ENCODE results near the gene APOA1. TPM values are rescaled to one million over a fixed set of nuclear protein-coding genes. Genes with fewer than 3 reads are reported as not detected.

APOA1 gene
- total RNA-seq, 2 experiments from 2014 or later = 0.47 to 0.77 TPM

- H3K36me3 Mint-ChIP-seq (ENCODE audit: low read depth) = no peaks in the 10 kb centered on the region
- TF ChIP-seq, protein P1, sequence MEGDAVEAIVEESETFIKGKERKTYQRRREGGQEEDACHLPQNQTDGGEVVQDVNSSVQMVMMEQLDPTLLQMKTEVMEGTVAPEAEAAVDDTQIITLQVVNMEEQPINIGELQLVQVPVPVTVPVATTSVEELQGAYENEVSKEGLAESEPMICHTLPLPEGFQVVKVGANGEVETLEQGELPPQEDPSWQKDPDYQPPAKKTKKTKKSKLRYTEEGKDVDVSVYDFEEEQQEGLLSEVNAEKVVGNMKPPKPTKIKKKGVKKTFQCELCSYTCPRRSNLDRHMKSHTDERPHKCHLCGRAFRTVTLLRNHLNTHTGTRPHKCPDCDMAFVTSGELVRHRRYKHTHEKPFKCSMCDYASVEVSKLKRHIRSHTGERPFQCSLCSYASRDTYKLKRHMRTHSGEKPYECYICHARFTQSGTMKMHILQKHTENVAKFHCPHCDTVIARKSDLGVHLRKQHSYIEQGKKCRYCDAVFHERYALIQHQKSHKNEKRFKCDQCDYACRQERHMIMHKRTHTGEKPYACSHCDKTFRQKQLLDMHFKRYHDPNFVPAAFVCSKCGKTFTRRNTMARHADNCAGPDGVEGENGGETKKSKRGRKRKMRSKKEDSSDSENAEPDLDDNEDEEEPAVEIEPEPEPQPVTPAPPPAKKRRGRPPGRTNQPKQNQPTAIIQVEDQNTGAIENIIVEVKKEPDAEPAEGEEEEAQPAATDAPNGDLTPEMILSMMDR (IDR thresholded peaks at IDR 0.05) = no peak
- no peaks in the 10 kb centered on the region for H3K4me1 Mint-ChIP-seq (ENCODE audit: low read depth)
- ChIA-PET POLR2A (no interaction called here), CTCF (no interaction called here)
- ATAC-seq (ENCODE audit: poor library complexity) = no peak
- Histone ChIP-seq H3K4me3 (ENCODE audit: low read length) (no peak overlapping the region), H3K27ac (ENCODE audit: low read depth in 1 of 2, low read length in 2 of 2) (no peak overlapping the region), H3K9me3 (ENCODE audit: control insufficient read depth in 1 of 2, insufficient read depth in 1 of 2, low read length in 2 of 2) (no peaks in the 10 kb centered on the region), H3K4me1 (ENCODE audit: insufficient read depth, low read length) (no peaks in the 10 kb centered on the region), H3K27me3 (ENCODE audit: control insufficient read depth in 1 of 2, insufficient read depth in 2 of 2, low read length in 2 of 2) (no peaks in the 10 kb centered on the region), H3K36me3 (ENCODE audit: insufficient read depth, low read length) (no peaks in the 10 kb centered on the region)
- no peak overlapping the region for H3K4me3 Mint-ChIP-seq
- no peak for DNase-seq
- no peaks in the 10 kb centered on the region for H3K9me3 Mint-ChIP-seq
- H3K27ac Mint-ChIP-seq = no peak overlapping the region
- intact Hi-C loops (cut with DNase I, micrococcal nuclease) = no loop called here
- H3K27me3 Mint-ChIP-seq = no peaks in the 10 kb centered on the region
These were observed 8.5 kb downstream of the APOA1 start for GRCh38 chr11:116828632-116829524.

DNA sequence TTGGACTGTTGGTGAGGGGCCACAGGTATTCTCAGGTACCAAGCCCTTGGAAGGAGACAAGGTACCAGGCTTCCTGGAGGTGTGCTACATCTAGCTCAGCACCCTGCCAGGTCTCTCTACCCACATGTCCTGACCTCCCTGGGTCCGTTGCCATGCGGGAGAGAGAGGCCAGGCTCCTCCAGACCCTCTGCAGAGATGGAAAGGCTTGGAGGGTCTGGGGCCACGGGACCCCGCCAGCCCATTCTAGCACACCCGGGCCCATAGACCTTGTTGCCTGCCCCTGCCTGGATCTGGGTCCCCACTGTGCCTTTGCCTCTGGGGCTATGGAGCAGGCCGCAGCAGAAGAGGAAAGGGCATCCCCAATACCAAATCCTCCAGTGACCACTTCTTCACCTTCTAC lies 10.0 kb downstream of the APOA1 start:
- intact Hi-C loops (cut with DNase I, micrococcal nuclease) = no loop called here
- Histone ChIP-seq H3K9me3 (ENCODE audit: control insufficient read depth in 1 of 2, insufficient read depth in 1 of 2, low read length in 2 of 2) (no peaks in the 10 kb centered on the region), H3K4me3 (ENCODE audit: low read length) (no peak overlapping the region), H3K27ac (ENCODE audit: low read depth in 1 of 2, low read length in 2 of 2) (no peak overlapping the region), H3K36me3 (ENCODE audit: insufficient read depth, low read length) (no peaks in the 10 kb centered on the region), H3K27me3 (ENCODE audit: control insufficient read depth in 1 of 2, insufficient read depth in 2 of 2, low read length in 2 of 2) (no peaks in the 10 kb centered on the region), H3K4me1 (ENCODE audit: insufficient read depth, low read length) (no peaks in the 10 kb centered on the region)
- no peak overlapping the region for H3K27ac Mint-ChIP-seq
- H3K27me3 Mint-ChIP-seq = no peaks in the 10 kb centered on the region
- DNase-seq (no peak), ATAC-seq (ENCODE audit: poor library complexity) (no peak)
- ChIA-PET CTCF (no interaction called here), POLR2A (interaction anchor here (1.8 kb wide), 1 partner anchor 8 kb away, joined by 4 read pairs; no protein-coding TSS in a partner anchor)
- TF ChIP-seq, protein P1 (IDR thresholded peaks at IDR 0.05) = no peak
- H3K9me3 Mint-ChIP-seq = no peaks in the 10 kb centered on the region
- H3K4me3 Mint-ChIP-seq = no peak overlapping the region
- no peaks in the 10 kb centered on the region for H3K4me1 Mint-ChIP-seq (ENCODE audit: low read depth)
- no peaks in the 10 kb centered on the region for H3K36me3 Mint-ChIP-seq (ENCODE audit: low read depth)

DNA sequence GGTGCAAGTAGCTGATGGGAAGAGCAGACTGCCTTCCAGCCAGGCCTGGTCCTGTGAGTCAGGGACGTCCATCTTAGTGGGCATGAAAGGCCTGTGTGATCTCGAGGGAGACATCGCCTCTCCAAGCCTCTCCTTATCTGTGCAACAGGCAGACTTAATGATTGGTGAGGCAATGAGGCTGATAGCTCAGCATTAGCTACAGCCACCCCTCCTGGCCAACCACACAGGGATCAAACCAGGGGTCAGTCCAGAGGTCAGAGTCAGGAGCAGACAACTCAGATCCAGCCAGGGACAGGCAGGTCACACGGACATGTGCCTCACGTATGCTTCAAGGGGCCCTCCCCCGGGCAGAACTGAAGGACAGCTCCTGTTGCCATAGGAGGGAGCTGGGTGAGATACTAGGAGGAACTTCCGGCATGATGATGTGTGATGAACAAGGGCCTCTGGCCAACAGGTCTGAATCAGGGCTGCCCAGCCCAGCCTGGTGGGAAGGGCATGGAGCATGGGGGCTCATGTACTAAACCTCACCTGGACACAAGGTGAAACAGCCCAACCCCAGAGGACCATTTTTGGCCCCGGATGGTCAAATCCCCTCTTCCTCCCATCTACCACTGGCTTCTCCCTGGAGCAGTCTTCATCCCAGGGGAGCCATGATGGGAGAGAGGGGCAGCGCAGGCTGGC lies 10.5 kb downstream of the APOA1 start:
- no peak overlapping the region for H3K27ac ChIP-seq (ENCODE audit: low read depth in 1 of 2, low read length in 2 of 2)
- ATAC-seq (ENCODE audit: poor library complexity) (no peak), DNase-seq (no peak)
- ChIA-PET POLR2A (interaction anchor here (1.8 kb wide), 1 partner anchor 9 kb away, joined by 4 read pairs; no protein-coding TSS in a partner anchor), CTCF (no interaction called here)
- Mint-ChIP-seq H3K27me3 (no peaks in the 10 kb centered on the region), H3K9me3 (no peaks in the 10 kb centered on the region), H3K4me3 (no peak overlapping the region), H3K27ac (no peak overlapping the region), H3K4me1 (ENCODE audit: low read depth) (no peaks in the 10 kb centered on the region), H3K36me3 (ENCODE audit: low read depth) (no peaks in the 10 kb centered on the region)
- H3K27me3 ChIP-seq (ENCODE audit: control insufficient read depth in 1 of 2, insufficient read depth in 2 of 2, low read length in 2 of 2) = no peaks in the 10 kb centered on the region
- TF ChIP-seq, protein P1 (IDR thresholded peaks at IDR 0.05) = no peak
- no peaks in the 10 kb centered on the region for H3K36me3 ChIP-seq (ENCODE audit: insufficient read depth, low read length)
- no peak overlapping the region for H3K4me3 ChIP-seq (ENCODE audit: low read length)
- no peaks in the 10 kb centered on the region for H3K4me1 ChIP-seq (ENCODE audit: insufficient read depth, low read length)
- H3K9me3 ChIP-seq (ENCODE audit: control insufficient read depth in 1 of 2, insufficient read depth in 1 of 2, low read length in 2 of 2) = no peaks in the 10 kb centered on the region
- intact Hi-C loops (cut with DNase I, micrococcal nuclease) = no loop called here

Measured in CD4-positive, alpha-beta T cell (primary cell).